ENCODE results near the gene COX7A2. TPM values are rescaled to one million over a fixed set of nuclear protein-coding genes. Genes with fewer than 3 reads are reported as not detected.

The COX7A2 gene
- total RNA-seq, 1 donor from 2014 or later, result 260 TPM

DNA sequence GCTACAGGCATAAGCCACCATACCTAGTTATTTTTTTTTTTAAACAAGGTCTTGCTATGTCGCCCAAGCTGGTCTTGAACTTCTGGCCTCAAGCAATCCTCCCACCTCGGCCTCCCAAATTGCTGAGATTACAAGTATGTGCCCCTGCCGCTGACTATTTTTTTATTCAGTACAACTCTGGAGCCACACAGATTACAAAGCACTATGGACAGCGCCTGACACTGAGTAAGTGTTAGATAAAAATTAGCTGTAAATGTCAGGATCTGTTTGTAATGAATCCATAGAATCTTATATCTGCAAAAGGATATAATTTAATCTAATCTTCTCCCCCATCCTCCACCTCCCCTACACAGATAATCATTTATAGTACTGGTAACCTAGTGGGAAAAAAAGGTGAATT is 22.5 kb downstream of the COX7A2 start:
- DNase-seq (ENCODE audit: low read depth), result no peak

DNA sequence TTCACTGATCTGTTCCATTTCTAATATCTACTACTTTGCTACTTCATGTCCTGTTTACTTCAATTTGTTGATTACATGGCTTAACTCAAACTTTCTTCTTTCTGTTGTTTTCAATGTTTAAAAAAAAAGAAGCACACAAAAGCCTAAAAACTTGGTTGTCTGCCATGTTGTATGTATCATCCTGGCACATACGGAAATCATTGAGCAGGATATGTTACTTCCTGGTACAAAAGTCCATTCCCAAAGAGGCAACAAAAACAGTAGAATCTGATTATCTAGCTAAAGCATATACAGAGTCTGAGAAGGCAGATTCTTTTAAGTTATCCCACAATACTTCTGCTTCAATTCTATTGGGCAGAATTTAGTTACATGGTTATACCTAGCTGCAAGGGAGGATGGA is 23.2 kb downstream of the COX7A2 start:
- DNase-seq (ENCODE audit: low read depth), result no peak

DNA sequence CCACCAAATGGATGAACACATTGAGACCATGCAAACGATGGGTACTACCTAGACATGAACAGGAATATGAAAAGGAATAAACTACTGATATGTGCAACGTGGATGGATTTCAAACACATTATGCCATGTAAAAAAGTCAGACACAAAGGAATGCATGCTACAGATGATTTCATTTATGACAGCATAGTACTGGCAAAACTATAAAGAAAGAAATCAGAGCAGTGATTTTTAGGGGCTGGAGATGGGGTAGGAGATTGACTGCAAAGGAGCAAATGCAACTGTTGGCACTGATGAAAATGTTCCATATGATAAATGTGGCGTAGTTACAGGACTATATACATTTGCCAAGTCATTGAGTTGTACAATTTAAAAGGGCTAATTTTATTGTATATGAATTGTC is 24.3 kb downstream of the COX7A2 start:
- DNase-seq (ENCODE audit: low read depth), result no peak

DNA sequence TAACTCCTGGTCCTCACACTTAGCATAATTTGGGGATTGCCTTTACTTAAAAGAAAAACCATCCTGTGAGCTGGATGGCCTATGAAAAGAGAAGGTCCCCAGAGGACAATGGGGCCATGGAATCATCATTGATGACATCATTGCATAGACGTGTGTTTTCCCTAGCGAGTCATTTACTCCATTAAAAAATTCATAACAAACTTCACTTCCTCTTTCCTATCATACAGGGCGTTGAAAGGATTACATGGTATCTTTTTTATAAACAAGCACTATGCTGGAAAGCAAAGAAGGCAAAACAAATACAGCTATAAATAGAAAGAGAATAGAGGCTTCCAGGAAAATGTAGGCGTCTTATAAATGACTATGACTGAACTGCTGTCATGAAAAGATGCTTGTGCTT is 26.4 kb downstream of the COX7A2 start:
- peak; percentile 39 for DNase-seq (ENCODE audit: low read depth)

DNA sequence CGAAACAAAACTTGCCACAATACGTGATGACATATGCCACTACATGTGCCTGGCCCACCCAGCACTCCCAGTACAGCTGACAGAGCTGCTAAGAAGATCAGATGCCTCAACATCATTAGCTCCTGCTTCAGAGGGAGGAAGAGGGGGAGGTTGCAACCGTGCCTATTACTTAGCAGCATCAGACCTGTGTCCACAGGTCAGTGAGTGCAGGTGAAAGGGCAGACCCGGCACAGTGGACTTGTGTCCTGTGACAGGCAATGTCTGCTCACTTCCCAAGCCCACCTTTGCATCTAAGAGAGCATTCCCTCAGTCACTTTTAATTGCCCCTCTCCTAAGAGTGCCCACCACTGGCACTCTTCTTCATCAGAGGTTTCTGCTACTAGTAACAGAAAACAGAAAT is 28.3 kb downstream of the COX7A2 start:
- DNase-seq (ENCODE audit: low read depth), result no peak

DNA sequence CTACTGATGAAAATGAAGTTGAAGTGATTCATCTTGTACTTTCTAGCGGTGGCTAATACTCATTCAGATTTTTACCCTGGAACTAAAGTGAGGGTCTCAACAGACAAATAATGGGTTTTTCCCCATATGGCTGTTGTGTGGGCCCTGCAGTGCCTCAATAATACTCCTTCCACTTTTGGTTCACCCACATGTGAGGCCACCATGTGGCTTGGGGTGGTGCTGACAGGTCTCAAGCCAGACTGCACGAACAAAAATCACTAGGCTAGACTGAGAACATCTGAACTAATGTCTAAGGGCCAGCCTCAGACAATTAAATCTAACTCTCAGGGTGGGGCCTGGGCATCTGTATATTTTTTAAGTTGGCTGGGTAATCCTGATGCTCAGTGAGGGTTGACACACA is 29.9 kb downstream of the COX7A2 start:
- DNase-seq (ENCODE audit: low read depth), result no peak

DNA sequence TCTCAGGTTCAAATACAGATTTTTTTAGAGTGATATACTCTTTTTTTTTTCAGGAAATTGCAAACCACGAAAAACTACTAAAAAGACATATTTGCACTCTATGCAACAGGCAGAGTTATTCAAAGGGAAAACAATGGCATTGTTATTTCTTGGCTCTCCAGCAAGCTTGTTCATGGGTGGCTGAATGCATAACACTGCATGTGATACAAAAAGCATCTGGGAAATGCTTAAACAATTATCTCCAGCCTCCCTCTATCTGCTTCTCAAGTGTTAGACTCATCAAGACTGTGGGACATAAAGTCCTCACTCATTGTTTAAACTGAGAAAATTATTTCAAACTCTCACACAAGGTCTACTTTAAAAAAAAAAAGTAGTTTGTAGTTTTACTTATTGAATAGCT is 30.5 kb downstream of the COX7A2 start:
- DNase-seq (ENCODE audit: low read depth), result no peak

DNA sequence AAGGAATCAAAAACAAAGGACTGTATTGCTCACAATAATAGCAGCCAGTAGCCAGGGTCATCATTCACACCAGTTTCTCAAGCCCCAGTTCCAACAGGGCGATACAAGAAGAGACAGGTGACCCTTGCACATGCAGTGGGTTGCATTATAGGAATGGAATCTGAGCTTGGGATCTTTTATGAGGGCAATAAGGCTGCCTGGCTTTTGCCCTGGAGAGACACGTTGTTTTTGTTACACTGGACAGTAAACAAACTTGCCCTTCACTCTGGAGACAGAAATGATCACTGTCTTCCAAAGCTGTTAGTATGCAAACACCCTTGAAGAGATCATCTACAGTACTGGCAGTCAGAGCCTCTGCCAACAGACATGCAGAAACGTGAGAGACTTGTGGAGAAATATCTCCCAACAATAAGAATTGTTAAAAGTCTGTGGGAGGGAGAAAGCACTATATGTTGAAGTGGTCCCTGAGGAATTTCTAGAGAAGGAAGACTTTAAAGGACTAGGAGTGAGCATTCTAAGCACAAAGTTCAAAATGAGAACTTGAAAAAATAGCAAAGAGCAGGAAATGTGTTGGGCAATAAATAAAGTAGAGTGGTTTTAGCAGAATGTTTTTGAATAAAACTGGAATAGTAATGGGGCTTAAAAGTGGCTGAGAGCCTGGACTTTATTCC is 31.5 kb downstream of the COX7A2 start:
- no peak for DNase-seq (ENCODE audit: low read depth)

DNA sequence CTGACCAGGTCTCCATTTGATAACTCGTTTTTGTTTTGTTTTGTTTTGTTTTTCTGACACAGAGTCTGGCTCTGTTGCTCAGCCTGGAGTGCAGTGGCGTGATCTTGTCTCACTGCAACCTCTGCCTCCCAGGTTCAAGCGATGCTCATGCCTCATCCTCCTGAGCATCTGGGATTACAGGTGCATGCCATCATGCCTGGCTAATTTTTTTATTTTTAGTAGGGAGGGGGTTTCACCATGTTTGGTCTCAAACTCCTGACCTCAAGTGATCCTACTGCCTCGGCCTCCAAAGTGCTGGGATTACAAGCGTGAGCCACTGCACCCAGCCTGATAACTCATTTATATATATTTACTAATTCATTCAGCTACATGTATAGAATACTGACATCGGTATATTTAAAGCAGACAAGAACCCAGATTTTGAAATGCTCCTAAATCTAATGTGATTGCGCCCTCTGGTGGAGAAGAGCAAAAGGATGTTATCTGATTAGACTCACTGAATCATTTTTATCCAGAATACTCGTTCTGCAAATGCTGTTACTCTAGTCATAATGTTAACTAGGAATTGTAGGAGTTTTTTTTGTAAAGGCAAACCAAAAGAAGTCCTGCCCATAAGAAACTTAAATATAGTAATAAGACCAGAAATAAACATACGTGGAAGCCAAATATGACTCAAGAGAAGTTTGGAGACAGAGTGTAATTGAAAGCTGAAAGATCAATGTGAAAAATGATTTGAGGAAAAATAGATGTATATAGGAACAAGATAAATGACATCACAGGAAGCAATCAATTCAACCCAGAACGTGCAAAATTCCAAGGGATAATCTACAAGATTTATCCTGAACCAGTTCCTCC is 32.5 kb downstream of the COX7A2 start:
- DNase-seq (ENCODE audit: low read depth), result peak; percentile 75

DNA sequence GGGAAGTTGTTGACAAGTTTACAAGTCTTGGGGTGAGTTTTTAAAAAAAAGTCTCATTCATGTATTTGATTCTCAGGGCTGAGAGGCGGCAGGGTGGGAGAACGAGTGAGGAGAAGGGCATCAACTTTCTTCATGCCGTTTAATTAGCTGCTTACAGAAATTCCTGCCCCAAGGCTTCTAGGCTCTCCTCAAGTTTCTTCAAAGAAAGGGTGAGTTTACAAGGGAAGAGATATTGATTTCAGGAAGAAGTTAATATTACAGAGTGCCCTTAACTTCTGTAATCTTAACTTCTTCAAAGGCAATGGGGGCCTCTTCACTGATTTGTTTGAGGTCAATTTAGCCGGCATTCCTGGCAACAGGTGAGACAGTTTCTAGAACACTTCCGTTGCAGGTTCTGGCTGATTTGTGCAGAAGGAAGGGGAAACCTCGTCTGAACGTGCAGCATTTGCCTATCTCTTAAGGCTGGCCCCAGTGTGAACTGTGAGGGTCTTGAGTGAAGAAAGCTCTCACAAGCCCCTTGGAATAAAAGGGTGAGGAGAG is 34.3 kb downstream of the COX7A2 start:
- DNase-seq (ENCODE audit: low read depth), result no peak

DNA sequence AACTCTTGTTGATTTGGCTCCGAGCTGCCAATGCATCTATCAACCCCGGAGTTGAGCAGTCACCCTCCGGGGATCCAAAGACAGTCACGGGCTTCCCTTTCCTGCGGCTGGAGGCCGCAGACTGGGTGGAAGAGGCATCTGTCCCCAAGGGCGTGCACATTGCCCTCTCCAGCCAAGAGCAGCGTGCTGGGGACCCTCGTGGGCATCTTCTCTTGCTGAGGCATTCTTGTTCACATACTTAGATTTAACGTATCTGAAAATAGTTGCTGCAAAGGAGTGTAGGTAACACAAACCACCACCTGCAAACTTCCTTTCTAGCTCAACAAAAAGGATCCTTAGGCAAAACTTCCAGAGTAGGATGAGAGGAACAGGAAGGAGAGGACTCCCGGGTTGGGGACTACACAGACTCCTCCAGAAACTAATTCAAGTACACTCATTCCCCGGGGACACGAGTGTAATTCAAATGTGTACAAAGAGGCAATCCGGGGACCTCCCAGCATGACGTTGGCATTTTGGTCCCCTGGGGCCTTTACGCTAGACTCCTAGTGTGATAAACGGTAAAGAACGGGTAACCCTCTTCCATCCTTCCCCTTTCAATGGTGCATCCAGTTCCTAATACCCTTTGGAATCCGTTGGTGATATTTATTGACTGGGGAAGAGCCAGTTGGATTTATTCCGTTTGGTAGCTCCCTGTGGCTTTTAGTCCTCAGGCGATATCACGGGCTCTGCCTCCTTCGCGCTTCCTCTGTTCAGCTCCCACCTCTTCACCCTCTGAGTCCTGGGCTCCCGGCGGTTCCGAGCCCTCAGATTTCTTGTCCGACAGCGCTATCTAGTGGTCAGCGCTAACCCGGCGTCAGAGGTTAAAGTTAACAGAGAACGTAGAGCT is 35.1 kb downstream of the COX7A2 start:
- peak; percentile 88 for DNase-seq (ENCODE audit: low read depth)

DNA sequence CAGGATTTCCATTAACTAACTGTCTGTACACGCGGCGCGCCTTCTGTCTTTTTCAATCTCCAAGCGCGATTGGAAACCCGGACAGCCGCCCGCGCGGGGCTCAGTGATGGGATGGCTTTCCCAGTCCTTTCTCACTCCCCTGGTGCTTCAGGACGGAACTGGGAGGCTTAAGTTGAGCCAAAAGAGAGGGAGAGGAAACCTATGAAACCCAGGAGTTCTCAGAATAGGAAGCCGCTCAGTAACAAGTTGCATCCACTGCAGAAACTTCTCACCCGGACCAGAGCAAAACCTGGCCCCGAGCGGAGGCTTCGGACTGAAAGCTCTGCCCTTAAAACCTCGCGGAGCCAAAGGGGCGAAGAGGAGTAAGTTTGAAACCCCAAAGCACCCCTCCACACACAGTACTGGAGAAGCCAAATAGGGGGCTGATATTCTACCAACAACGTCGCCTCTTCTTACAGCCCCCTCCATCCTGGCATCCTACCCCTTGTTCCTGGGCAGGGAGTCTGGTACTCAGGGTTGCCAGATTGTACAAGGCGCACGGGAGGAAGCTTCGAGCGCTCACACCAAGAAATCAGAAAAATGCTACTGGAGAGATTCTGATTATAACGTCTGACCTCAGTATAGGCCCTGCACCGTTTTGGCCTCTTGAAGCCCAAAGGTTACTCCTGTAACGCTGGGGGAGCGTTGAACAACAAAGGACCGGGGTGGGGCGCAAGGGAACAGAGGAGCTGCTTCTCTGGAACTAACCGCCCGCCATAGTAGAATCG is 36.8 kb downstream of the COX7A2 start:
- DNase-seq (ENCODE audit: low read depth), result no peak

DNA sequence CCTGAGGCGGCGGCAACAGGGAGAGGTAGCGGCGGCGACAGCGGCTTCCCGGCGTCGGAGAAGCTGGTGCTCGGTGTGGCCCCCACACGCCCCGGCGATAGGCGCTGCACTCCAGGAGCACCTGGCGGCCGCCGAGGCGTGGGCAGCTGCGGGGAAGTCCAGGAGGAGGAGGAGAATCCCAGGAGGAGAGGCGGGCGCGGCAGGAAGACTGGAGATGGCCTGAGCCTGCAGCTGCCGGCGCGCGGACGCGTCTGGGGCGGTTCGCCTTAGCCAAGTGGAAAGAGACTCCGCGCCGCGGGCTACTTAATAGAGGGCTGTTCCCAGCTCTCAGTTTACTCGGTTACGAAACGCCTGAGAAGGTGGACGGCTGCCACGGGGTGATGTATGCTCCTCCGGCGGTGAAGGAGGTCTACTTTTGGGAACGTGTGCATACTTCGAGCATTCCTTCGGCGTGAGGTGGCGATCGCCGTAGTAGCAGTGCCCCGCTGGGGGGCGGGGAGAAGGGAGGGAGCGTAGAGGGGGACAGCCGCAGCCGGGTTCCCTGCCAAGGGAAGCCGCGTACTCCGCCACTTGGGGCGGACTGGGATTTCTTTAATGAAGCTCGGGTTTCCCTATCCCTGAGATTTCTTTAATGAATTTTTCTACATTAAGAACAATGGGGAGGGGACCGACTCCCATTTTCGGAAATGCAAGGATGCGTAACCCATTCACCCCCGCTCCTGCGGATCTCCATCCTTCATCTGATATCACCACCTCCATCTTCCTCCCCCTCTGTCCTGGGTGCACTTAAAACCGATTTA is 37.6 kb downstream of the COX7A2 start, which contains the start of gene COL12A1:
COL12A1 (minus strand) TSS at position 278 of the 800 bp plus-strand sequence. CDS start 3,261 bp downstream, outside the sequence.
- DNase-seq (ENCODE audit: low read depth), result peak; percentile 94

DNA sequence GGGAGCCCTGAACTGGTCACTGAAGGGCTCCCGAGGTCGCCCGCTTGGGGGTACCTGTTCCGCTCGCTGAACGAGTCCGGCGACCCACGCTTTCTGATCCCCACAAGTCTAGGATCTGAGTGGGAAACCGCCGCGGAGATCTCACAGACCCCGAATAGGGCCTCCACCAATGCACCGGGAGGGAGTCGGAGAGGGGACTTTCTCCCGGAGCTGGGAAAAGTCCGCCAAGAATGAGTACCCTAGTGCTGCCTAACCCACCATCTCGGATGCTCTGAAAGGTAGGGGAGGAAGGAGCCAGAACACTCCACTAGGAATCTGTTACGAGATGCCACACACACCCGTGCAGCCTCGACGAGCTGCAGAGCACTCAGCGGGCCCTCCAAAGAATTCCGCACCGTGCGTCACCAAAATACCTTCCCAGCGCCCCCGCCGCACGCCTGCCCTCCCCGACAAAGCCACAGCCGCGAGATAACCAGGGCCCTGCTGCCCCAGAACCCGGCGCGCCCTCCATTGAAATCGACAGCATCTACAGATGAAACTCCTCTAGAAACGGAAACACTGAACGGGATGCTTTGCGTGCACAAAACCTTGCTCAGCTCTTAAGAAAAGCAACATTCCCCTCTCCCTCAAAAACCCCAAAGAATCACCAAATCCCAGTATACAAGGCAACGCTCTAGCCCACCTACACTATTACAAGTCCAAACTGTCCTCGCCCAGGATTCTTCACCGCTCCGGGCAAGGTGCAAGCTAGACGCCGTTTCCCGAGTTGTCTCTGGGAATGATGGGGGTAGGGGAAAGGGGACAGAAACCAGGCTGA is 38.4 kb downstream of the COX7A2 start:
- peak; percentile 65 for DNase-seq (ENCODE audit: low read depth)

DNA sequence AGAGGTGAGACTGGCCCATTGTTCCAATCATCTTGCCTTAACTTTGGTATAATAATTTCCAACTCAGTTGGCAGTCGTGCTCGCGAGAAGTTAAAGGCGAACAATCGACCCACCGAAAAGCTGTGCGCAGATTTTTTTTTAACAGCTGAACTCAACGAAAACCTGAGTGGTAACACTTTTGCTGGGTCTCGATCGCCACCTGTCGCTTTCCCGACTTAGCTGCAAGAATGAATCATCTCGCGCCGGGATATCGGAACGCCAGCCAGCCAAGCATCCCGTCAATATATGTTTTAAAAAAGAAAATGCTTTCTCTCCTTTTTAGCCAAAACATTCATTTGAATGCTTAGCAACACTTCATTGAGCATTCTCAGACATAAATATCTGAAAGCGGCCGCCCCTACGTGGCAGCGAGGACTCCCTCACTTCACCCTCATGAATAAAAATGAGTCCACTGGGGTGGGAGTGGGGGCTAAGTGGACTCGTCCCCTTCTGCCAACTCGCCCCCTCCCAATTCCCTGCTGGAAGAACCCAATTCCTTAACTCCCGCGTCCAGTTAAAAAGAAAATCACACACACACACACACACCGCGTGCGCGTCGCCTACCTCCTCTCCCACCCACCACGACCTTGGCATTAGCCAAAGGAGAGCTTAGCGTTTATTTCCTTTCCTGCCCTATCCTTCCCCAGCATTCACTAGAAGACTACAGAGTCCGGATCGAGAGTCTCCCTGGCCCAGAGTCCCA is 39.2 kb downstream of the COX7A2 start:
- peak; percentile 90 for DNase-seq (ENCODE audit: low read depth)

DNA sequence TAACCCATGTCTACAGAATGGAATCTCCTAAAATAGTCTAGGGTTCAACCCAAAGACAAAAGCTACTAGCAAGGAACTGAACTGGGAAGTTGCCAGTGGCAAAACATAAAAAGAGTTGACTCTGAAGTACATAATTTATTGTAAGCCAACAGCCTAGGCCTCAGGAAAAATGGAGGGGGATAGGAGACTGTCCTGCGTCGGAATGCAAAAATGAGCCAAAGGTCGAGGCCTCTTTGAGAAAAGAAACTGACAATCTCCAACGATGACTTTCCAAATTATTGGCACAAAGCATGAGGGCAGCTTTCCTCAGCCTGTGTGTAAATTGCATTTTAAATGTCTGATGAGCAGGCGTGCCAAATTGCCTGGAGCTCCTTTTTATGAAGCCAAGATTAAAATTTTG is 39.9 kb downstream of the COX7A2 start:
- DNase-seq (ENCODE audit: low read depth), result peak; percentile 22

DNA sequence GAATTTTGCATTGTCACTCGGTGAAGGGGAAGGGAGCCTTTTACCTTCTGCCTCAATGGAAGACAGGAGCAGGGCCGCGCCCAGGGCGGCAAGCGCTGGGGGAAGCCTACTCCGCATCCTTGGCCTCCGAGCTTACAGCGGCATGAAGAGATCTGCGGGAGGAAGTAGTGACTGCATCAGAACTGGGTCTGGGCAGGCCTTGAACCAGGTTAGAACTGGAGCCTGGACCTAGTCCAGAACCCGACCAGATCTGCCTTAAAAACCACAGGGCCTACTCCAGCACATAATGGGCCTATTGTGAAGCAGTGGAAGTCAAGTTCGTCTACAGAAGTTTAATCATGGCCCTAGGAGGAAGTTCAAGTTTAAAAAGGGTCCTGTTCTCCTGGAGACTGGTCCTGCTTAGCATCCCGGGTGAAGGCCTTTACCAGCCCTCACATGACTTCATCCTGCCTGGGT is 40.9 kb downstream of the COX7A2 start:
- DNase-seq (ENCODE audit: low read depth), result no peak

All from myocyte (in vitro differentiated cells).